Calu3 (cell line): Measurements from ENCODE around the gene NREP. TPM values are rescaled to one million over a fixed set of nuclear protein-coding genes. Genes with fewer than 3 reads are reported as not detected.
A peak's percentile ranks its signal among the peaks of the same experiment; 100 is the strongest.

ENCODE experiments used
- BruUV-seq: library from RNA; stranded (reverse); fragments of 400-500 nt; replicated peaks from 2 replicates; lab custom pipeline; 2021; lab: Mats Ljungman, UMichigan
- CTCF ChIA-PET: fragments of 300-600 bp; sonication (Branson Sonifier 250); formaldehyde crosslinking; loops from one replicate; lab custom pipeline; 2022; ENCODE audit warnings: antibody characterized with exemption; lab: Charles Lee
- DNase-seq: peaks from one replicate; pipeline ENCODE4 v3.0.0; 2022
- H3K27ac Mint-ChIP-seq: one replicate; pipeline ENCODE4 v1.8.0; 2022; ENCODE audit warnings: mixed read lengths; ENCODE audit not compliant: unreplicated experiment
- H3K27me3 Mint-ChIP-seq: one replicate; pipeline ENCODE4 v1.8.0; 2022; ENCODE audit warnings: mixed read lengths; ENCODE audit not compliant: unreplicated experiment
- H3K36me3 Mint-ChIP-seq: one replicate; pipeline ENCODE4 v1.8.0; 2022; ENCODE audit warnings: mild to moderate bottlenecking, moderate library complexity, mixed read lengths; ENCODE audit not compliant: insufficient read depth, unreplicated experiment
- H3K4me1 Mint-ChIP-seq: one replicate; pipeline ENCODE4 v1.8.0; 2022; ENCODE audit warnings: mild to moderate bottlenecking, low read depth, mixed read lengths; ENCODE audit not compliant: unreplicated experiment
- H3K4me3 Mint-ChIP-seq: one replicate; pipeline ENCODE4 v1.8.0; 2022; ENCODE audit warnings: mild to moderate bottlenecking, low read depth, moderate library complexity, mixed read lengths; ENCODE audit not compliant: unreplicated experiment
- H3K9me3 Mint-ChIP-seq: one replicate; pipeline ENCODE4 v1.8.0; 2022; ENCODE audit warnings: low read depth, mixed read lengths; ENCODE audit not compliant: unreplicated experiment
- intact Hi-C: fragments of 100-400 bp; cut with micrococcal nuclease; formaldehyde crosslinking; loops from one replicate; pipeline ENCODE4 v1.10.0; 2022; ENCODE audit not compliant: unreplicated experiment
- total RNA-seq: library from RNA; stranded (reverse); gene quantifications from 2 replicates; pipeline ENCODE4 v1.2.3, GENCODE V29; 2022
- TF ChIP-seq, protein P1 (sequence below): fragments of 200-600 bp; IDR thresholded peaks from one replicate; pipeline ENCODE4 v1.8.0; 2022; ENCODE audit warnings: antibody characterized with exemption; ENCODE audit not compliant: unreplicated experiment

NREP gene
- total RNA-seq, 1 experiment from 2014 or later: 24.6 TPM

DNA sequence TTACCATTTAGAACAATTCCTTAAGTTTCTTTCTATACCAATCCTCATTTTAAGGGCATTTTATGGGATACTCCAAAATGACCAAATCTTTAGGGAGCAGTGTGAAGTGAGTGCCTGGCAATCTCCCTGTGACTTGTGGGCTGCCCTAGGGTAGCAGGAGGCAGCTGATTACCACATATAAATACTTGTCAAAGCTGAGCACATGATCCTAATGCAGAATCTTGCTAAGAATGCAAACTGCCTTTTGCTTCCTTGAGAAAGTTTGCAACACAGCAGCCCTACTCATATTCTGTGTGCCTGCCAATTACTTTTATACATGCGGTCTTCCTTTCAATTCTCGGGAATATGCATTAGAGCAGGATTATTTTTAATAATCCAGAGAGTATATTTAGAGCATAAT is 18.2 kb upstream of the NREP start:
- Mint-ChIP-seq H3K27ac (no peak overlapping the region), H3K4me3 (no peak overlapping the region), H3K9me3 (no peaks in the 10 kb centered on the region), H3K27me3 (no peaks in the 10 kb centered on the region), H3K36me3 (no peaks in the 10 kb centered on the region), H3K4me1 (peaks cover 41% of the 10 kb centered on the region)
- DNase-seq: no peak
- TF ChIP-seq, protein P1, sequence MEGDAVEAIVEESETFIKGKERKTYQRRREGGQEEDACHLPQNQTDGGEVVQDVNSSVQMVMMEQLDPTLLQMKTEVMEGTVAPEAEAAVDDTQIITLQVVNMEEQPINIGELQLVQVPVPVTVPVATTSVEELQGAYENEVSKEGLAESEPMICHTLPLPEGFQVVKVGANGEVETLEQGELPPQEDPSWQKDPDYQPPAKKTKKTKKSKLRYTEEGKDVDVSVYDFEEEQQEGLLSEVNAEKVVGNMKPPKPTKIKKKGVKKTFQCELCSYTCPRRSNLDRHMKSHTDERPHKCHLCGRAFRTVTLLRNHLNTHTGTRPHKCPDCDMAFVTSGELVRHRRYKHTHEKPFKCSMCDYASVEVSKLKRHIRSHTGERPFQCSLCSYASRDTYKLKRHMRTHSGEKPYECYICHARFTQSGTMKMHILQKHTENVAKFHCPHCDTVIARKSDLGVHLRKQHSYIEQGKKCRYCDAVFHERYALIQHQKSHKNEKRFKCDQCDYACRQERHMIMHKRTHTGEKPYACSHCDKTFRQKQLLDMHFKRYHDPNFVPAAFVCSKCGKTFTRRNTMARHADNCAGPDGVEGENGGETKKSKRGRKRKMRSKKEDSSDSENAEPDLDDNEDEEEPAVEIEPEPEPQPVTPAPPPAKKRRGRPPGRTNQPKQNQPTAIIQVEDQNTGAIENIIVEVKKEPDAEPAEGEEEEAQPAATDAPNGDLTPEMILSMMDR: no peak
- BruUV-seq: no TSS peak
- CTCF ChIA-PET: no interaction called here
- intact Hi-C loops: loop anchor here (10.0 kb wide), 1 partner anchor 90 kb away; no protein-coding TSS in a partner anchor

DNA sequence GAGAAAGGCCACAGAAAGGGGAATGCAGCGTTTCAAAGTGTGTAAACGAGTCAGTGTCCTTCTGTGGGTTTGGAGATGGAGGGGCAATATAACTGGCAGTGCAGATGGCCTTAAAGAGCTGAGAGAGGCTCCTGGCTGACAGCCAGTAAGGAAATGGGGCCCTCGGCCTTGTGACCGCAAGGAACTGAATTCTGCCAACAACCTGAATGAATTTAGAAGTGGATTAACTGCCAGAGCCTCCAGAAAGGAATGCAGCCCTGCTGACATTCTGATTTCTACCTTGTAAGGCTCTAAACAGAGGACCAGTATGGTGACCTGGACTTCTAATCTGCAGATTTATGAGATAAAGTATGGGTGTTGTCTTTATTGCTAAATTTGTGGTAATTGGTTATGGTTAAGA is 17.5 kb upstream of the NREP start:
- Mint-ChIP-seq H3K27me3 (no peaks in the 10 kb centered on the region), H3K4me1 (peaks cover 41% of the 10 kb centered on the region), H3K27ac (peak overlapping the region; percentile 12), H3K4me3 (no peak overlapping the region), H3K36me3 (no peaks in the 10 kb centered on the region), H3K9me3 (no peaks in the 10 kb centered on the region)
- TF ChIP-seq, protein P1: no peak
- CTCF ChIA-PET: no interaction called here
- intact Hi-C loops: loop anchor here (10.0 kb wide), 1 partner anchor 90 kb away; no protein-coding TSS in a partner anchor
- DNase-seq: peak; percentile 83
- BruUV-seq: no TSS peak

DNA sequence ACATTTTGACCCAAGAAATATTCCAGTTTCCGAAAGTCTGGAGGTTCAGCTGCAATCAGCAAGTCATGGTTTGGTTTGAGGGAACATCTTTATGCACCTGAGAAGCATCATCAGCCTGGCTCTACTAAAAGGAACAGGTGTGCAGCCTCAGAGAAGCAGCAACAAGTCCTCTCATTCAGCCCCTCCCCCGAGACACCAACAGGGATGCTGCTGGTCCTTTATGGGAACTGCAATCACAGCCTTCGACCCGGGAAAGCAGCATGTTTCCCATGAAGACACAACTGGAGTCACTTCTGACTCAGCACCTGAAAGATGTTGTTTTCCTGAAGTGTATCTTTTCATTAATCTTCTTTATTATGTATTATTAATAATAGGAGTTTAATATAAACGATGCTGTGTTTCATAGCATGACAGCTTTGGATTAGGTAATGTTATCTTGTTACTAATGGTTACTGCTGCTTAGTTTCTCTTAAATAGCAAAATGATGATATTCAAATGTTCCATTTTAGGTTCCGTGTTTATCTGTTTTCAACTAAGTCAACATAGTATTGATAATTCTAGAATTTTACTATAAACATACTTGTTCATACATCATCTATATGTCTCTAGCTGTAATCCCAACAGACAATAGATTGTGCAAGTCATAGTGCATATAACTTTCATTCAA is 15.6 kb upstream of the NREP start:
- Mint-ChIP-seq H3K4me1 (peaks cover 38% of the 10 kb centered on the region), H3K27me3 (no peaks in the 10 kb centered on the region), H3K9me3 (no peaks in the 10 kb centered on the region), H3K27ac (no peak overlapping the region), H3K4me3 (no peak overlapping the region), H3K36me3 (no peaks in the 10 kb centered on the region)
- CTCF ChIA-PET: interaction anchor here (0.7 kb wide), 1 partner anchor 173 kb away, joined by 3 read pairs; no protein-coding TSS in a partner anchor
- TF ChIP-seq, protein P1: no peak
- no TSS peak for BruUV-seq
- DNase-seq: peak; percentile 46
- intact Hi-C loops: loop anchor here (10.0 kb wide), 1 partner anchor 88 kb away; no protein-coding TSS in a partner anchor

DNA sequence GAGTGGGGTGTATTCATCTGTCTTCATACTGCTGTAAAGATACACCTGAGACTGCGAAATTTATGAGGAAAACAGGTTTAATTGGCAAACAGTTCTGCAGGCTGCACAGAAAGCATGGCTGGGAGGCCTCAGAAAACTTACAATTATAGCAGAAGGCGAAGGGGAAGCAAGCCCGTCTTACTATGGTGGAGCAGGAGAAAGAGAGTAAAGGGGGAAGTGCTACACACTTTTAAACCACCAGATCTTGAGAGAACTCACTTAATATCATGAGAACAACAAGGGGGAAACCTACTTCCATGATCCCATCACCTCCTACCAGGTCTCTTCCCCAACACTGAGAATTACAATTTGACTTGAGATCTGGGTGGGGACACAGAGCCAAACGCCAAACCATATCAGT is 12.5 kb upstream of the NREP start:
- no peaks in the 10 kb centered on the region for H3K27me3 Mint-ChIP-seq
- no peaks in the 10 kb centered on the region for H3K36me3 Mint-ChIP-seq
- CTCF ChIA-PET: no interaction called here
- H3K9me3 Mint-ChIP-seq: no peaks in the 10 kb centered on the region
- H3K4me1 Mint-ChIP-seq: peaks cover 18% of the 10 kb centered on the region
- no TSS peak for BruUV-seq
- DNase-seq: no peak
- TF ChIP-seq, protein P1: no peak
- H3K4me3 Mint-ChIP-seq: no peak overlapping the region
- intact Hi-C loops: no loop called here
- no peak overlapping the region for H3K27ac Mint-ChIP-seq
